ENCODE measurements around the gene THADA.

- TF ChIP-seq FOXK2 (IDR thresholded peaks at IDR 0.05) (no peak), SP1 (IDR thresholded peaks at IDR 0.05) (no peak), BHLHE40 (IDR thresholded peaks at IDR 0.05; ENCODE audit: borderline replicate concordance) (no peak)
These were observed 254.9 kb downstream of the THADA start for GRCh38 chr2:43340945-43341356.
